Adrenal gland (tissue), 12 donors: ENCODE results near the gene EFNA4. TPM values are rescaled to one million over a fixed set of nuclear protein-coding genes. Genes with fewer than 3 reads are reported as not detected.

Experiments used
- DNase-seq, 7 donors: peaks; one replicate each; pipeline ENCODE4 v3.0.0-alpha.2; 2019 to 2020
- H3K27ac ChIP-seq, 5 donors: fragments of 200-600 bp; sonication (generic) in 4 of 5; 1 replicate in 3 of 5; 2 replicates in 2 of 5; pipeline versions ENCODE4 v1.5.1 to v1.8.0; 2016 to 2020; ENCODE audit warnings: mild to moderate bottlenecking in 1 of 5
- H3K27me3 ChIP-seq: fragments of 200-600 bp; 2 replicates; pipeline ENCODE4 v1.8.0; 2021
- H3K36me3 ChIP-seq, 2 donors: fragments of 200-600 bp; replicated peaks in 1 of 2; 1 replicate in 1 of 2; 2 replicates in 1 of 2; pipeline versions ENCODE4 v1.5.1 to v1.8.0; 2018 to 2022
- H3K4me1 ChIP-seq, 2 donors: fragments of 200-600 bp; replicated peaks in 1 of 2; 1 replicate in 1 of 2; 2 replicates in 1 of 2; pipeline versions ENCODE4 v1.5.1 to v1.8.0; 2018 to 2021
- H3K4me3 ChIP-seq, 4 donors: fragments of 200-600 bp; sonication (generic) in 3 of 4; one replicate each; pipeline ENCODE4 v1.5.1; 2016 to 2018
- H3K9me3 ChIP-seq, 3 donors: fragments of 200-600 bp; sonication (generic) in 1 of 3; replicated peaks in 1 of 3; 1 replicate in 2 of 3; 2 replicates in 1 of 3; pipeline versions ENCODE4 v1.5.1 to v1.8.0; 2016 to 2021
- POLR2A ChIP-seq, 2 donors: fragments of 450-650 bp; IDR thresholded peaks; one replicate each; pipeline ENCODE4 v1.6.1; 2017; ENCODE audit warnings: antibody characterized with exemption in 2 of 2, mild to moderate bottlenecking in 2 of 2, moderate library complexity in 1 of 2
- WGBS, 4 donors: extraction: QIAGEN DNeasy Blood & Tissue Kit in 2 of 4; methylation state at CpG; one replicate each; pipeline versions ENCODE4 v1.1.5 to v1.1.7; 2013 to 2017; 5-methylcytosine and 5-hydroxymethylcytosine counted together
- intact Hi-C, 2 donors: fragments of 100-400 bp; cut with DNase I; formaldehyde crosslinking; loops; one replicate each; pipeline versions ENCODE4 v1.14.1 to v1.15.0; 2022 to 2023
- polyA plus RNA-seq, 3 donors: library from polyadenylated mRNA; stranded (reverse); fragments of 200-250 nt in 2 of 3; fragments of 350-450 nt in 1 of 3; fragmentation: Illumina TruSeq in 1 of 3; extraction: RNeasy Lipid Tissue Mini Kit (QIAGEN cat#74804) in 1 of 3; gene quantifications; one replicate each; pipeline ENCODE4 v1.2.3, GENCODE V29; 2013 to 2014
- total RNA-seq, 9 donors: library from RNA; depleted of rRNA in 4 of 9; stranded (reverse); fragments of >200 nt in 4 of 9; fragments of 120-200 nt in 1 of 9; fragmentation: NEBNext Ultra II Directional in 1 of 9; extraction: Animal tissue kit (Norgen Biotek cat#: 25700) in 1 of 9; gene quantifications; one replicate each; pipeline versions ENCODE4 v1.1.0 to v1.2.4, GENCODE V29; 2013 to 2023
- TF ChIP-seq, protein P1 (sequence below), 6 experiments: fragments of 450-650 bp in 4 of 6; fragments of 200-600 bp in 2 of 6; sonication (generic) in 1 of 6; IDR thresholded peaks; 1 replicate in 5 of 6; 2 replicates in 1 of 6; pipeline versions ENCODE4 v1.5.1 to v1.8.0; 2016 to 2021; ENCODE audit warnings: antibody characterized with exemption in 6 of 6, mild to moderate bottlenecking in 2 of 6, moderate library complexity in 1 of 6
- donor health status: healthy with polysubstance abuse.
- donor health status: Bipolar disorder and iron deficiency.
- donor health status: DM: yes; HTN: yes; CAD: no.
- donor health status: DM: no; HTN: no; CAD: no.
- donor health status: DM: no; HTN: no; CAD: no.
- donor health status: DM: yes; HTN: yes; CAD: no.

EFNA4 gene
- total and polyA plus RNA-seq, 12 donors: 3.5 to 28.7 (median 12.4) TPM

DNA sequence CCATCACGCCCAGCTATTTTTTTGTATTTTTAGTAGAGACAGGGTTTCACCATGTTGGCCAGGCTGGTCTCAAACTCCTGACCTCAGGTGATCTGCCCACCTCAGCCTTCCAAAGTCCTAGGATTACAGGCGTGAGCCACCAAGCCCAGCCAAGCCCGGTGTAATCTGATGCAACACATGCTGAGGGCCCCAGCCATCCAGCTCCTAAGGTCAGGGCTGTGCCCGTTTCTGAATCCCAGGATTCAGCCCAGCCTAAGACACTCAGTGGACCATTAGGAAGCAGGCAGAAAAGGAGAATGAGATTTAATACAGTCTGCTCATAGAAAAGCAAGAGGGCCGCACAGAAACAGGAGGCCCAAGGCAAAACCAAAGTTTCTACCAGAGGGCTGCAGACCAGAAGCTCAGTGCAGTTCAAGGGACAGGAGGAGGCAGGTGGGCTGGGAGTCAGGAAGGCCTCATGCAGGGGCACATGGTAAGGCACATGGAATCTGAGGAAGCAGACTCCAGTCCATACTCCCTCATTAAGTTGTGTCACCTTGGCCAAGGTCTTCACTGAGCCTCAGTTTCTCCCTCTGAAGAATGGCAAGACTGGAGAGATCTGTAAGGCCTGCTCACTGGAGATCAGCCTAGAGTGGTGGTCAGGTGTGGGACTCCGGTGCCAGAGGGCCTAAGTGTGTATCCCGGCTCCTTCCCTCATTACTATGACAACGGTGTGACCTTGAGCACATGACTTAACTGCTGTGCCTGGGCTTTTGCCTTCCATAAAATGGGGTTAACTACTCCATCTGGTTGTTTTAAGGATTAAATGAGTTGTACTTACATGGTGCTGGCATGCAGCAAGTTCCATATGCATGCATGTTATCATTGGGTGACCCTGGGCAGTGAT lies 14.8 kb upstream of the EFNA4 start:
- Histone ChIP-seq H3K36me3 (no peaks in the 10 kb centered on the region), H3K4me1 (peaks cover 15 to 35% of the 10 kb centered on the region in 2 donors), H3K27me3 (no peaks in the 10 kb centered on the region), H3K9me3 (no peaks in the 10 kb centered on the region), H3K4me3 (no peak overlapping the region), H3K27ac (no peak overlapping the region)
- no peak for DNase-seq
- intact Hi-C loops: loop anchor here in 1 of 2 donors (5.0 kb wide), 1 partner anchor 34 kb away; no protein-coding TSS in a partner anchor
- TF ChIP-seq POLR2A (IDR thresholded peaks at IDR 0.05): no peak
- TF ChIP-seq, protein P1, sequence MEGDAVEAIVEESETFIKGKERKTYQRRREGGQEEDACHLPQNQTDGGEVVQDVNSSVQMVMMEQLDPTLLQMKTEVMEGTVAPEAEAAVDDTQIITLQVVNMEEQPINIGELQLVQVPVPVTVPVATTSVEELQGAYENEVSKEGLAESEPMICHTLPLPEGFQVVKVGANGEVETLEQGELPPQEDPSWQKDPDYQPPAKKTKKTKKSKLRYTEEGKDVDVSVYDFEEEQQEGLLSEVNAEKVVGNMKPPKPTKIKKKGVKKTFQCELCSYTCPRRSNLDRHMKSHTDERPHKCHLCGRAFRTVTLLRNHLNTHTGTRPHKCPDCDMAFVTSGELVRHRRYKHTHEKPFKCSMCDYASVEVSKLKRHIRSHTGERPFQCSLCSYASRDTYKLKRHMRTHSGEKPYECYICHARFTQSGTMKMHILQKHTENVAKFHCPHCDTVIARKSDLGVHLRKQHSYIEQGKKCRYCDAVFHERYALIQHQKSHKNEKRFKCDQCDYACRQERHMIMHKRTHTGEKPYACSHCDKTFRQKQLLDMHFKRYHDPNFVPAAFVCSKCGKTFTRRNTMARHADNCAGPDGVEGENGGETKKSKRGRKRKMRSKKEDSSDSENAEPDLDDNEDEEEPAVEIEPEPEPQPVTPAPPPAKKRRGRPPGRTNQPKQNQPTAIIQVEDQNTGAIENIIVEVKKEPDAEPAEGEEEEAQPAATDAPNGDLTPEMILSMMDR (IDR thresholded peaks at IDR 0.05): no peak
- 74 to 85% (median 79%) methylated on average over 7 to 8 of the region's 8 CpGs for WGBS, 4 donors

DNA sequence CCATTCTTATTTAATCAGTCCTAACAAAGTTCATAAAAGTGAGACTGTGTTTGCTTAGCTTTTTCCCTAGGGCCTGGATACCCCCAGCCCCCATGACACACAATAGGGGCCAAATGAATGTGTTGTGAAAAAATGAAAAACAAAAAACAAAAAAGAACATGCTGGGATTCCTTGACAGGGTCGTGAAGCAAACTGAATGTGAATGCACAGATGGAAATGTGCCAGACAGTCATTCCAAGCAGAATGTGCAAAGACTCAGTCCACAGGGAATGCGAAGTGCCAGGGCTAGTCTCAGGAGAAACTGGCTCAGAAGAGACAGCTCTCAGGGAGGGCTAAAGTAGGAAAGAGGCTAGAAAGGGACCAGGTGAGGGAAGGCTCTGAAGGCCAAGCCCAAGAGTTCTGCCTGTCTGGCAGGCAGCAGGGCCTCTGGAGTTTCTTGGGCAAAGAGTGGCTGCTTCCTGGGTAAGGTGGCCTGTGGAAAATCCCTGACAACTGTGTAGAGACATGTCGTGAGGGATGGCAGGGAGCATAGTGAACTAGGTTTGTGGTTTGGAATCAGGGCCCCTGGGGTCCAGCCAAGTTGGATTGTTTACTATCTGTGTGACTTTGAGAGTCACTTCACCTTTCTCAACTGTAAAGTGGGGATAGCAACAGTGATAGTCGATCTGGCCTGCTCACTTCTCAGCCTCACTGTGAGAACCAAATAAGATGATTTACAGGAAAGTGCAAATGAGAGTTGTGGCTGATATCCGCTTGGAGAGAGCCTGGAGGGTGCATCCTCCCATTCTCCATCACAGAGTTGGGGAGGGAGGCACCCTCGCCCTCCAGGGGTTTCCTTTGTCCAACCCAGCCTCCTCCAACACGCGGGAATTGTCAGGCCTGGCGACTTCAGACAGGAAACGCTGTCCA lies 13.6 kb upstream of the EFNA4 start:
- intact Hi-C loops: loop anchor here in 1 of 2 donors (5.0 kb wide), 1 partner anchor 32 kb away; no protein-coding TSS in a partner anchor
- Histone ChIP-seq H3K27ac (peak overlapping the region; percentile 79 to 99 (median 88)), H3K4me1 (peaks cover 12 to 31% of the 10 kb centered on the region in 2 donors), H3K4me3 (peak overlapping the region in 1 of 4 donors; percentile 82), H3K27me3 (no peaks in the 10 kb centered on the region), H3K9me3 (no peaks in the 10 kb centered on the region), H3K36me3 (peaks cover 0 to 8% of the 10 kb centered on the region in 2 donors)
- DNase-seq: no peak
- WGBS, 4 donors: 19 to 25% (median 20%) methylated on average over 9 to 10 of the region's 10 CpGs
- TF ChIP-seq POLR2A (IDR thresholded peaks at IDR 0.05): no peak
- TF ChIP-seq, protein P1 (IDR thresholded peaks at IDR 0.05): no peak

DNA sequence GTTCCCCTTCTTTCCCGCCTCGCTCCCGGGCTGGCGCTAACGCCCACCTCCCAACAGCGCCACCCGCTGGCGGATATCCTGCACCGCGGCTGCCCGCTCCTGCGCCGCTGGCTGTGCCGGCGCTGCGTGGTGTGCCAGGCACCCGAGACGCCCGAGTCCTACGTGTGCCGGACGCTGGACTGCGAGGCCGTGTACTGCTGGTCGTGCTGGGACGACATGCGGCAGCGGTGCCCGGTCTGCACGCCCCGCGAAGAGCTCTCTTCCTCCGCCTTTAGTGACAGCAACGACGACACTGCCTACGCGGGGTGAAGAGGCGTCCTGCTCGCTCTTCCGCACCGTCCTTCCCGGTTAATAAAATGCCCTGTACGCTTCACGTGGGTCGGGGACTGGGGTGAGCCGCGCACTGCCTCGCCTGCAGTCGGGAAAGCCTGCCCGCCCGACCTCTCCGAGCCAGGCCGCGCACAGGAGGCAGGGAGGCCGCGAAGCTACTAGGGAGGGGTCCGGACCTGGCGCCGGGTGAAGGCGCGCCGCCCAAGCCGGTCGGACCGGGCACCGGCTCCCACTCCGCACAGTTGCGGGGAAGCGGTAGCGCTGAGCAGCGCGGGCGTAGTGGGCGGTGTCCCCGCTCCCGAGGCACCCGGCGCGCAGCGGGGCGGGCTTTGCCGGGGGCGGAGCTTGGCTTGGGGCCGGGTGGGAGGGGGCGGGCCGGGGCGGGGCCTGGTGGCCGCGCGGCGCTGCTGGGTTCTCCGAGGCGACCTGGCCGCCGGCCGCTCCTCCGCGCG lies 12.8 kb upstream of the EFNA4 start, which contains the start of gene ADAM15:
Gene ADAM15, plus strand, starts transcription at position 757 of the 782 bp plus-strand sequence. CDS start 71 bp downstream, outside the sequence.
- TF ChIP-seq POLR2A (IDR thresholded peaks at IDR 0.05): peak in 1 of 2 donors; percentile 68
- TF ChIP-seq, protein P1 (IDR thresholded peaks at IDR 0.05): peak; percentile 83 to 94 (median 87)
- peaks cover 12 to 26% of the 10 kb centered on the region in 2 donors for H3K4me1 ChIP-seq
- no peaks in the 10 kb centered on the region for H3K9me3 ChIP-seq
- intact Hi-C loops: no loop called here
- H3K4me3 ChIP-seq: peak within 1 kb of the TSS; percentile 11 to 82 (median 52)
- H3K36me3 ChIP-seq: peaks cover 0 to 17% of the 10 kb centered on the region in 2 donors
- no peaks in the 10 kb centered on the region for H3K27me3 ChIP-seq
- 0 to 2% (median 1%) methylated on average over 7 to 99 of the region's 99 CpGs for WGBS, 4 donors
- H3K27ac ChIP-seq: peak within 1 kb of the TSS; percentile 79 to 99 (median 88)
- peak; percentile 77 to 92 (median 88) for DNase-seq
